Measurements from ENCODE around the gene CLRN1.

DNA sequence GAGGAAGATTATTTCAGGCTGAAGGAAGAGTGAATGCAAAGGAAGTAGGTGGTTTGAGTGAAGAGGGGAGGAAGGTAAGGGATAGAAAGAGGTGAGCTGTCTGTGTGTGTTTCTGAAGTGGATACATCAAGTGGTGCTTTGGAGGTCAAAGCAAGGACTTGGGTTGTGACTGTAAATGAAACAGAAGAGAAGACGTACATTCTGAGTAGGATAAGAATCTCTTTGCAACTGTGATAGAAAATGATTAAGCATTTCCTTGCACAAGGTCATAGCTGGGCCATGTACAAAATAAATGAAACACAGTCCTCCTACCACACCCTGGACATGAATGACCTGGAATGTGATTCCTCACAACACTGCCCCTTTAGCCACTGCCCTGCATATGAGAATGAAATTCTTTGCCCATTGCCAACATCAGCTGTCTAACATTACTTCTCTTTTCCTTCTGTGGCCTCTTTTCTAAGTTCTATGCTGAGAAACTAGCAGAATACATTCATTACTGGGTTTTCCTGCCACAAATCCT, 39.0 kb downstream of the CLRN1 start:
- TF ChIP-seq, protein P1, sequence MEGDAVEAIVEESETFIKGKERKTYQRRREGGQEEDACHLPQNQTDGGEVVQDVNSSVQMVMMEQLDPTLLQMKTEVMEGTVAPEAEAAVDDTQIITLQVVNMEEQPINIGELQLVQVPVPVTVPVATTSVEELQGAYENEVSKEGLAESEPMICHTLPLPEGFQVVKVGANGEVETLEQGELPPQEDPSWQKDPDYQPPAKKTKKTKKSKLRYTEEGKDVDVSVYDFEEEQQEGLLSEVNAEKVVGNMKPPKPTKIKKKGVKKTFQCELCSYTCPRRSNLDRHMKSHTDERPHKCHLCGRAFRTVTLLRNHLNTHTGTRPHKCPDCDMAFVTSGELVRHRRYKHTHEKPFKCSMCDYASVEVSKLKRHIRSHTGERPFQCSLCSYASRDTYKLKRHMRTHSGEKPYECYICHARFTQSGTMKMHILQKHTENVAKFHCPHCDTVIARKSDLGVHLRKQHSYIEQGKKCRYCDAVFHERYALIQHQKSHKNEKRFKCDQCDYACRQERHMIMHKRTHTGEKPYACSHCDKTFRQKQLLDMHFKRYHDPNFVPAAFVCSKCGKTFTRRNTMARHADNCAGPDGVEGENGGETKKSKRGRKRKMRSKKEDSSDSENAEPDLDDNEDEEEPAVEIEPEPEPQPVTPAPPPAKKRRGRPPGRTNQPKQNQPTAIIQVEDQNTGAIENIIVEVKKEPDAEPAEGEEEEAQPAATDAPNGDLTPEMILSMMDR (IDR thresholded peaks at IDR 0.05; ENCODE audit: low read depth, low read length), result no peak
- no peak for TF ChIP-seq EZH2phosphoT487 (IDR thresholded peaks at IDR 0.05; ENCODE audit: low read depth)

All from OCI-LY3 (cell line).